ACHN (cell line): Measurements from ENCODE around the gene RNF217.
"Not testable (repeated sequence)": the region's sequence is repeated elsewhere in the genome, so short reads cannot be mapped to it uniquely, and the experiment has no call there.

Source experiments
- DNase-seq: peaks from one replicate; pipeline ENCODE4 v3.0.0-alpha.2; 2015
- in situ Hi-C: cut with HindIII; loops from 2 replicates; pipeline ENCODE4 v1.10.0; 2017; ENCODE audit warnings: low sequenced_read_pairs, low pct_ligation_motif_present, low pct_unique_long_range_greater_than_20kb

RNF217 gene

DNA sequence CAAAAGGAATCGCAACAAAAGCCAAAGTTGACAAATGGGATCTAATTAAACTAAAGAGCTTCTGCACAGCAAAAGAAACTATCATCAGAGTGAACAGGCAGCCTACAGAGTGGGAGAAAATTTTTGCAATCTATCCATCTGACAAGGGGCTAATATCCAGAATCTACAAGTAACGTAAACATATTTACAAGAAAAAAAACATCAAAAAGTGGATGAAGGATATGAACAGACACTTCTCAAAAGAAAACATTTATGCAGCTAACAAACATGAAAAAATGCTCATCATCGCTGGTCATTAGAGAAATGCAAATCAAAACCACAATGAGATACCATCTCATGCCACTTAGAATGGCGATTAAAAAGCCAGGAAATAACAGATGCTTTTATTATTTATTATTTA, 74.2 kb downstream of the RNF217 start:
- in situ Hi-C loops, DNase-seq: not testable (repeated sequence)

DNA sequence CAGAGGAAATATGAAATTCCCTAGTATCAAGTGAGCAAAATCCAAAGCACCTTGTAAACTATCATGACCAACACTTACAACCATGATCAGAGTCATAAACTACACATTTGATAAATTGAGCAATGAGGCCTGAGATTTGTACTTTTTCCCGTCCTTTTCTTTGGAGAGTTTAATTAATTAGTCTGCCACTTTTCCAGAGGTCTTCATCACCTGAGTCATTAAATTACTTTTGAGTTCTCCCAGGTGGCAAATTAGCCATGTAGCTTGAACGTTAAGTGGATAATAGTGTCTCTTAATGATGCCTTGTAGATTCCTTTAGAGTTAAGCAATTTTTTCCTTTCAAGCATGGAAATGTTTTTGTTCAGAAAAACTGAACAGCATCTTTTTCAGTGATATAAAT, 75.6 kb downstream of the RNF217 start:
- DNase-seq, result no peak
- in situ Hi-C loops, result no loop called here

- DNase-seq, result no peak
- in situ Hi-C loops, result no loop called here
These were observed 76.7 kb downstream of the RNF217 start for GRCh38 chr6:125038925-125039324.

GRCh38 chr6:125041740-125042459, 79.7 kb downstream of the RNF217 start:
- in situ Hi-C loops, result no loop called here
- DNase-seq, result no peak

- in situ Hi-C loops, result no loop called here
- DNase-seq, result no peak
These were observed 81.8 kb downstream of the RNF217 start for GRCh38 chr6:125044066-125044465.

DNA sequence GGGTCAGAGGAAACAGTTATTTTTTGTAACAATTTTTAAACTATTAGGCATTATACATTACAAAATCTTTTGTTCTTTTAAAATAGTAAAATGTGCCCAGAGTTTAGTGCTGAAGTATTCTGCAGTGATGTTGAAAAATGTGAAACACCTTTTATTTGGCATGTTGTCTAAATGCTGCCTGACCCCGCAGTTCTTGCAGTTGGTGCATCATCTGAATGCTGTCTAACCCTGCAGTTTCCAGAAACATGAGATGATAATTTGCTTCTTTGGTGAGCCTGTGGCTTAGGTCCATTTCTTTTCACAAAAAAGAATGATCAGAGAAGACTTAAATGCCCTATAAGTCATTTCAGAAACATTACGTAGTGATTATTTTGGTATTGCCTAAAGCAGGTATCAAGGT, 82.4 kb downstream of the RNF217 start:
- no peak for DNase-seq
- in situ Hi-C loops, result no loop called here

DNA sequence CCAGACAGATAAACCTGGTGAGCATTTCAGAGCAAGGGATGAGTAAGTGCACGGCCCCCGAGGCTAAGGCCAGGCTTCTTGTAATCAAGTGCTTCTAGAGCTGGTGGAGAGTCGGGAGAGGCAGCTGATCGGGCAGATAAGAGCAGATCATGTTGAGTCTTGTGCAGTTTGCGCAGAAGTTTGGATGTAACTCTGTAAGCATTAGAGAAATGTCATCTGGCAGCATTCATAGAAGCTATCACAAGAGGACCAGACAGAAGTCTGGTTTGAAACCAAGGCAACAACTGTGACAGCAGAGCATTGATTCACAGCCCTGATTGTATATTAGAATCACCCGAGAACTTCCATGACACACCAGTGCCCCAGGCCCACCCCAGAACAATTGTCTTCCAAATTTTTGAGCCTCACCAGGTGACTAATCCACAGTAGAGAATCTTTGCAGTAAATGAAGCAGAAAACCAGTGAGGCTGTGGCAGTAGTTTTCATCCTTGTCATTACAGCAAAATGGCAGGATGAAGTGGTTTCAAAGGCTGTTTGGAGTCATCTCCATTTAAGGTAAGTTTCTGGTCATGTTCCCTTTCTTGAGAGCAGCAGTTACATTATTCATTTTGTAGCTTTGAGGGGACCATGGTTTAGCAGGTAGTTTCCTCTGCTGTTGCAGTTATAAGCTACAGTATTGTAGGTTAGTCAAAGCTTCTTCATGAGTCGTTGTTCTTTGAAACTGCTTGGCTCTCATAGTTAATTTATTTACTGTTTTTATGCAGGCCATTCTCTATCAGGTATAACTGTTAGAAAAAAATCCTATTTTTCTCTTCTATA, 84.1 kb downstream of the RNF217 start:
- in situ Hi-C loops, result no loop called here

DNA sequence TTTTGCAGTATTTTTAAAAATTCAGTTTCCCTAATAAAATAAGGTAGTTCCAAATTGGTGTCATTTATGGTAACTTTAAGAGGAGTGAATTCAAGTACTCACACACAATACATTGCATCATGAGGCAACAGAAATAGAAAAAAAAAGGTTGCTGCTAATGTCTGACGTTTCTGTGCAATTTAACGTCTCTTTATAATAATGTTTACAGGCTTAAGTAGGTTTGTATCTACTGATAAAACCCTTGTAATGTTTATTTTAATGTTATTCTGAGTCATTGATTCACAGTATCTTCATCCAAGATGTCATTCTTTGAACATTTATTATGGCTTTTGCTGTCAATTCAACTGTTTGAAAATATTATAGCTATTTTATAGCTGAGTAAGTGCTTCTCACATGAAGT, 86.0 kb downstream of the RNF217 start:
- in situ Hi-C loops, result no loop called here
- DNase-seq, result no peak

More for the DNA sequence above, 84.1 kb downstream of the RNF217 start:
- DNase-seq, result no peak

GRCh38 chr6:125050663-125051318, 88.6 kb downstream of the RNF217 start:
- in situ Hi-C loops, result no loop called here
- DNase-seq, result no peak

DNA sequence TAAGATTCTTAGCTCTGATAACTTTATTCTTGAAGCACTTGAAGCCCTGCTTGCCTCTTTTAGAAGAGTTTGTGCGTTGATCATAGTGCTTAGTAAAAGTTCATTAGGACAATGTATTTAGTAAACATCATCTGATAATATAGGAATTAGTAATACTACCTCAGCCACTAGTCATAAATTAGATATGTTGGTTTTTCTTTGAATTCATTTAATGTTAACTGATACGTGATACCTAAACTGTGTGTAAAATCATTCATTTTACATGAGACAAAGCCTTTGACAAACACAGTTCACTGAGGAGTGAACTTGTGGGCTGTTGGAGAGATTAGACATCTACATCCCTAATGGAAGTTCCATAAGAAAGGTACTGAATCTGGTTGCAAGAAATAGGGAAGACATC, 91.6 kb downstream of the RNF217 start:
- no peak for DNase-seq

DNA sequence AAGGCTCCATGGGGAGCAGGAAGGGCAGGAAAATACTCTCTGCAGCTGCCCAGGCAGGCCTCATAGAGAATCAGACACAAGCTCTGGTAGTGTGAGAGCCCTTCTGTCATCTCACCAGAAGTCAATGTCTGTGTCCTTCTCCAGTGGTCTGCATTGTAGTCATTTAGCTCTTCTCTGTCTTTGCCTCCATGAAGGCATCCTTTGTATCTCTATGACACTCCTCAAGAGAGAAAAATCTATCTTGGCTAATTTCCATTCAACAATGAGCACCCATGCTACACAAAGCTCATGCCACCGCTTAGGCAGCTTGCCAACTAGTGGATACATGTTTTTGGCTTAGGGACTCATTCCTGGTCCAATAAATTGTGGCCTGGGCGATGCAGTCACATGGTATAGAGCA, 92.1 kb downstream of the RNF217 start:
- in situ Hi-C loops, result no loop called here

More for the DNA sequence above, 91.6 kb downstream of the RNF217 start:
- in situ Hi-C loops, result no loop called here

DNA sequence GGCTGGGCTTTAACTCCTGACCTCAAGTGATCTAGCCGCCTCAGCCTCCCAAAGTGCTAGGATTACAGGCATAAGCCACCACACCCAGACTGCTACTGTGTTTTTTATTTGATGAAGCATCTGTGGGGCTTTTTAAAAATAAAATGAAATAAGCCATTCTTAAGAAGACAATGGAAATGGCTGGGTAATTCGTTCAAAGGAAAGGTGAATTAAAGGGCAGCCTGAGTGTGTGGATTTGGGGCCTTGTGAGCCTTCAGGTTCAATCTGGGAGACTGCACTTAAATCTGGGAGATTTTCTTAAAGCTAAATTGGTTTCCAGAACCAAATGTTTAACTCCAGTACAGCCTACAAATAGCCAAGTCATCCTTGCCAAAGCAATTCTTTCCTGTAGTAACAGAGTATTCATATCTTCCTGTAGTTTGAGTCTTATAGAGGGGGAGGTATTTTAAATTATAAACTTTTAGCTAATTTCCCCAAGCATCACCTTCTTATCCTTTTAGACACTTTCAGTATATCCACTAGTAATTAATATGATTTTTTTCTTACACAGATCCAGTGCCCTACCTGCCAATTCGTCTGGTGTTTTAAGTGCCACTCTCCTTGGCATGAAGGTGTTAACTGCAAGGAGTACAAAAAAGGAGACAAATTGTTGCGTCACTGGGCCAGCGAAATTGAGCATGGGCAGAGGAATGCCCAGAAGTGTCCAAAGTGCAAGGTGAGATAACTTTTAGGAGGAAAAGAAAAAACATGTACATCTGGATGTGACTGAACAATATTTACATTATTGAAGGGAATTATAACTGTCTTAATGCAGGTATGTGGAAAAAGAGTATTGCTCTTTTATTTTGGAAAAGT, 95.4 kb downstream of the RNF217 start:
- in situ Hi-C loops, result no loop called here

More for the DNA sequence above, 92.1 kb downstream of the RNF217 start:
- no peak for DNase-seq

DNA sequence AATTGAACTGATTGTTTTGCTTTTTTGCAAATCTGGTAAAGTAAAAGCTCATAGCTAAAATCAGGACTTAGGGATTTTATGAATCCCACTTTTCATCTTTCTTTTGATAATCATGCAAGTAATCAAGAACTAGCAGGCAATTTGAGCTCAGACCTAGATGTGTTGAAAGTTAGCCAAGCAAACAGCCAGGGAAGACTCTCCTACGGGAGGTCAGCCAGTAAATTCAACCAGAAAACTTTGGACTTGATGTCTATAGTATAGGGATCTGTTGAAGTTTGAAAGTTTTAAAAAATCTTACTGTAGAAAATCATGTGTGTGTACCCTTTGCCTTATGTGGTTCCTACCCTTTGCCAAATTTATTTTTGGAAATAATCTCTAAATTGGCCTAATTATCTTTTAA, 96.3 kb downstream of the RNF217 start:
- in situ Hi-C loops, result no loop called here
- no peak for DNase-seq

More for the DNA sequence above, 95.4 kb downstream of the RNF217 start:
- no peak for DNase-seq

DNA sequence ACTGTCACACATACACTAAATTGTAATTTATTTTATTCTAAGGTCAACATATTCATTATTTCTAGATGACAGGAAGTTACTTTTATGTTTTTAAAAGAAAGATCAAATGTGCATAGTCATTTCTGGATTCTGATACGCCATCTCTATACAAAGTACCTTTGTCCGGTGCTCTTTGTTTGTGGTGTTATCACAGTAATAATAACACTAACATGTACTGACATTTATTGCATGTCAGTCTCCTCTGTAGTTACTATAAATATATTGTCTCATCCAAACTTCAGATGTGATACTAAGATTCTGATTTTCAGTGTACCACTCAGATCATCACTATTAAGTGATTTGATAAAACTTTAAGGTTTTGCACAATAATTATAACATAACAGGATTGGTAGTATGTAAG, 101.1 kb downstream of the RNF217 start:
- no peak for DNase-seq
- in situ Hi-C loops, result no loop called here

DNA sequence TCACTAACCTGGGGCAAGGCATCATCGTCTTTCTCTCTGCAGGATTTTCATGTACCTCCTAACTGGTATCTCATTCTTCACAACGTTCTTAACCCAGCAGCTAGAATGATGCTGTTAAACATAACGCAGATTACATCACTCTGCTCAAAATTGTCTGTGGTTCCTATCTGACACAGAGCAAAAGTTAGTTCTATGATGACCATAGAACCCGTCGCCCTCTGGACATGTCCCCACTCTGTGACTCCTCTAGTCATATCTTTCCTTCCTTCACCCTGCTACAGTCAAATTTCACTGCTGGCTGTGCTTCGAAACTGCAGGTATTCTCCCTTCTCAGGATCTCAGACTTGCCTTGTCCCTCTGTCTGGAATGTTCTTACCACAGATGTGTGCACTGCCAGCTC, 103.9 kb downstream of the RNF217 start:
- in situ Hi-C loops, result no loop called here
- DNase-seq, result no peak

- no peak for DNase-seq
- in situ Hi-C loops, result no loop called here
These were observed 104.7 kb downstream of the RNF217 start for GRCh38 chr6:125066964-125067363.

- in situ Hi-C loops, result no loop called here
- no peak for DNase-seq
These were observed 105.3 kb downstream of the RNF217 start for GRCh38 chr6:125067552-125067951.

GRCh38 chr6:125073071-125073470, 110.8 kb downstream of the RNF217 start:
- DNase-seq, result no peak
- in situ Hi-C loops, result no loop called here

DNA sequence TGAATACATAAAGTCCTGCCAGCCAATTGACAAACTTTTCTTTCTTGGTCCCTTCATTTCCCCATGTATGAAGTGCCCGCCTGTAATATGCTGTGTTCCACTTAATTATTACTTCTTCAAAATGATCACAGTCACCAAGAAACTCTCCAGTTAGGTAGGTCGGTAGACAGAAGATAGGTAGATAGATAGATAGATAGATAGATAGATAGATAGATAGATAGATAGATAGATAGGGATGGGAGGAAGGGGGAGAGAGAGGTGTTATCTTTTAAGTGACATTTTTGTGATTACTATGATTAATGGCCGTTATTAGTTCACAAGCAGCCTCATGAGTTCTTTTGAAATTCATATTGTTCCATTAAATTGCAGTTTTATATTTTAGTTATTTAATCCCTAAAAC, 111.9 kb downstream of the RNF217 start:
- in situ Hi-C loops, result no loop called here
- no peak for DNase-seq
